ENCODE results near the gene ABCC8.

- TF ChIP-seq, protein P1, sequence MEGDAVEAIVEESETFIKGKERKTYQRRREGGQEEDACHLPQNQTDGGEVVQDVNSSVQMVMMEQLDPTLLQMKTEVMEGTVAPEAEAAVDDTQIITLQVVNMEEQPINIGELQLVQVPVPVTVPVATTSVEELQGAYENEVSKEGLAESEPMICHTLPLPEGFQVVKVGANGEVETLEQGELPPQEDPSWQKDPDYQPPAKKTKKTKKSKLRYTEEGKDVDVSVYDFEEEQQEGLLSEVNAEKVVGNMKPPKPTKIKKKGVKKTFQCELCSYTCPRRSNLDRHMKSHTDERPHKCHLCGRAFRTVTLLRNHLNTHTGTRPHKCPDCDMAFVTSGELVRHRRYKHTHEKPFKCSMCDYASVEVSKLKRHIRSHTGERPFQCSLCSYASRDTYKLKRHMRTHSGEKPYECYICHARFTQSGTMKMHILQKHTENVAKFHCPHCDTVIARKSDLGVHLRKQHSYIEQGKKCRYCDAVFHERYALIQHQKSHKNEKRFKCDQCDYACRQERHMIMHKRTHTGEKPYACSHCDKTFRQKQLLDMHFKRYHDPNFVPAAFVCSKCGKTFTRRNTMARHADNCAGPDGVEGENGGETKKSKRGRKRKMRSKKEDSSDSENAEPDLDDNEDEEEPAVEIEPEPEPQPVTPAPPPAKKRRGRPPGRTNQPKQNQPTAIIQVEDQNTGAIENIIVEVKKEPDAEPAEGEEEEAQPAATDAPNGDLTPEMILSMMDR (IDR thresholded peaks at IDR 0.05) = no peak
- no peak for TF ChIP-seq EP300 (IDR thresholded peaks at IDR 0.05)
- TF ChIP-seq POLR2A (IDR thresholded peaks at IDR 0.05) = no peak
Measured at GRCh38 chr11:17418444-17419081, 58.1 kb downstream of the ABCC8 start.

All from ovary (tissue), 3 donors.